ENCODE measurements around the gene CHST7. TPM values are rescaled to one million over a fixed set of nuclear protein-coding genes. Genes with fewer than 3 reads are reported as not detected.

CHST7 gene
- total and polyA plus RNA-seq, 2 of the 13 experiments (the other 11 are each of a cell fraction or from before 2014, with no cell fraction given): 2.4 to 5.2 TPM

DNA sequence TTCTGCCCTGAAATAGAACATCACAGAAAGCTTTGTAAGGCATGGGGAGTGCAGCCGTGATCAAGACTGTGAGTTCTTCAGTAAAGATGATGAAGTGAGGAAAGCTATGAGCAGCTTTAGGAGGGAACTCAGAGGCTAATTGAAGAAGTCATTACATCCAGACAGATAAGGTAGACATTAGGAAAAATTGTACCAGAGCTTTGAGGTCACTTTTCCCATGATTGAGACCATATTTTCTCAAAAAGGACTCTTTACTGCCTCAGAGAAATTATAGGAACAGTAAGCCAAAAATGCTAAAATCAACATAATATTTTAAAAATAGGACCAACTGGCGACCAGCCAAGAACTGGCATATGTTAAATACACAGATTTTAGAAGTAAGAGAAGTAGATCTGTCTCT is 11.2 kb downstream of the CHST7 start:
- no peak for DNase-seq (ENCODE audit: low spot score)
- Histone ChIP-seq H3K9ac (ENCODE audit: insufficient read depth, low read depth, low read length) (no peak overlapping the region), H3K4me3 (replicated peaks in 1 of 3; ENCODE audit: insufficient read depth in 1 of 3, low read depth in 2 of 3, low read length in 3 of 3) (no peak overlapping the region), H3K4me1 (ENCODE audit: insufficient read depth, low read length) (0 out of 2 replicates have a peak, but pooled peaks cover 10% of the 10 kb centered on the region), H2AFZ (ENCODE audit: low read length) (no peak overlapping the region), H3K79me2 (ENCODE audit: insufficient read depth, low read length) (peaks cover 8% of the 10 kb centered on the region), H3K4me2 (ENCODE audit: low read depth, low read length) (no peak overlapping the region), H3K27ac (ENCODE audit: extremely low read length, insufficient read depth, low read length) (no peak overlapping the region), H4K20me1 (ENCODE audit: insufficient read depth, low read length) (no peaks in the 10 kb centered on the region), H3K27me3 (ENCODE audit: control insufficient read depth in 1 of 2, insufficient read depth in 2 of 2, low read length in 2 of 2) (no peaks in the 10 kb centered on the region), H3K36me3 (replicated peaks in 1 of 2; ENCODE audit: control insufficient read depth in 1 of 2, insufficient read depth in 2 of 2, low read length in 2 of 2) (peaks cover 0 to 3% of the 10 kb centered on the region in 2 experiments; a peak in 1 of 5 replicates), H3K9me3 (ENCODE audit: low read length) (no peaks in the 10 kb centered on the region)
- intact Hi-C loops (cut with micrococcal nuclease; ENCODE audit: unreplicated experiment) (no loop called here), in situ Hi-C loops (cut with HindIII; ENCODE audit: extremely low pct_ligation_motif_present, low pct_unique_long_range_greater_than_20kb) (no loop called here)
- ChIA-PET POLR2A (no interaction called here), CTCF (ENCODE audit: low intra/inter-chr PET ratio, low total read pairs) (no interaction called here)
- BruUV-seq (replicated peaks): no TSS peak
- FAIRE-seq: no peak
- WGBS (ENCODE audit: low lambda C conversion rate): 96% methylated on average over 2 of the region's 2 CpGs
- no peak for ATAC-seq
- TF ChIP-seq AGO2 (optimal IDR thresholded peaks at IDR 0.05; ENCODE audit: low read depth, low read length): no peak
- TF ChIP-seq, protein P1, sequence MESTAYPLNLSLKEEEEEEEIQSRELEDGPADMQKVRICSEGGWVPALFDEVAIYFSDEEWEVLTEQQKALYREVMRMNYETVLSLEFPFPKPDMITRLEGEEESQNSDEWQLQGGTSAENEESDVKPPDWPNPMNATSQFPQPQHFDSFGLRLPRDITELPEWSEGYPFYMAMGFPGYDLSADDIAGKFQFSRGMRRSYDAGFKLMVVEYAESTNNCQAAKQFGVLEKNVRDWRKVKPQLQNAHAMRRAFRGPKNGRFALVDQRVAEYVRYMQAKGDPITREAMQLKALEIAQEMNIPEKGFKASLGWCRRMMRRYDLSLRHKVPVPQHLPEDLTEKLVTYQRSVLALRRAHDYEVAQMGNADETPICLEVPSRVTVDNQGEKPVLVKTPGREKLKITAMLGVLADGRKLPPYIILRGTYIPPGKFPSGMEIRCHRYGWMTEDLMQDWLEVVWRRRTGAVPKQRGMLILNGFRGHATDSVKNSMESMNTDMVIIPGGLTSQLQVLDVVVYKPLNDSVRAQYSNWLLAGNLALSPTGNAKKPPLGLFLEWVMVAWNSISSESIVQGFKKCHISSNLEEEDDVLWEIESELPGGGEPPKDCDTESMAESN (CRISPR knock-in tag; conservative IDR thresholded peaks at IDR 0.05): no peak
- TF ChIP-seq, protein P2, sequence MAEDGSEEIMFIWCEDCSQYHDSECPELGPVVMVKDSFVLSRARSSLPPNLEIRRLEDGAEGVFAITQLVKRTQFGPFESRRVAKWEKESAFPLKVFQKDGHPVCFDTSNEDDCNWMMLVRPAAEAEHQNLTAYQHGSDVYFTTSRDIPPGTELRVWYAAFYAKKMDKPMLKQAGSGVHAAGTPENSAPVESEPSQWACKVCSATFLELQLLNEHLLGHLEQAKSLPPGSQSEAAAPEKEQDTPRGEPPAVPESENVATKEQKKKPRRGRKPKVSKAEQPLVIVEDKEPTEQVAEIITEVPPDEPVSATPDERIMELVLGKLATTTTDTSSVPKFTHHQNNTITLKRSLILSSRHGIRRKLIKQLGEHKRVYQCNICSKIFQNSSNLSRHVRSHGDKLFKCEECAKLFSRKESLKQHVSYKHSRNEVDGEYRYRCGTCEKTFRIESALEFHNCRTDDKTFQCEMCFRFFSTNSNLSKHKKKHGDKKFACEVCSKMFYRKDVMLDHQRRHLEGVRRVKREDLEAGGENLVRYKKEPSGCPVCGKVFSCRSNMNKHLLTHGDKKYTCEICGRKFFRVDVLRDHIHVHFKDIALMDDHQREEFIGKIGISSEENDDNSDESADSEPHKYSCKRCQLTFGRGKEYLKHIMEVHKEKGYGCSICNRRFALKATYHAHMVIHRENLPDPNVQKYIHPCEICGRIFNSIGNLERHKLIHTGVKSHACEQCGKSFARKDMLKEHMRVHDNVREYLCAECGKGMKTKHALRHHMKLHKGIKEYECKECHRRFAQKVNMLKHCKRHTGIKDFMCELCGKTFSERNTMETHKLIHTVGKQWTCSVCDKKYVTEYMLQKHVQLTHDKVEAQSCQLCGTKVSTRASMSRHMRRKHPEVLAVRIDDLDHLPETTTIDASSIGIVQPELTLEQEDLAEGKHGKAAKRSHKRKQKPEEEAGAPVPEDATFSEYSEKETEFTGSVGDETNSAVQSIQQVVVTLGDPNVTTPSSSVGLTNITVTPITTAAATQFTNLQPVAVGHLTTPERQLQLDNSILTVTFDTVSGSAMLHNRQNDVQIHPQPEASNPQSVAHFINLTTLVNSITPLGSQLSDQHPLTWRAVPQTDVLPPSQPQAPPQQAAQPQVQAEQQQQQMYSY (CRISPR knock-in tag; IDR thresholded peaks at IDR 0.05): no peak

All from HepG2 (cell line).